B cell (primary cell): ENCODE results near the gene EPHA5. TPM values are rescaled to one million over a fixed set of nuclear protein-coding genes. Genes with fewer than 3 reads are reported as not detected.

Experiments used
- ATAC-seq: fragments of 200-7000 bp; cut with Tn5 transposase; one replicate; pipeline ENCODE4 v1.10.0; 2021; ENCODE audit warnings: low read depth, mild to moderate bottlenecking, moderate number of reproducible peaks, moderate library complexity
- CTCF ChIA-PET: fragments of 350-600 bp; sonication (Branson Sonifier 250); formaldehyde crosslinking; loops from one replicate; lab custom pipeline; 2021; ENCODE audit warnings: antibody characterized with exemption, inconsistent platforms; lab: Charles Lee
- POLR2A ChIA-PET: fragments of 350-600 bp; sonication (Branson Sonifier 250); formaldehyde crosslinking; loops from one replicate; lab custom pipeline; 2021; ENCODE audit warnings: antibody characterized with exemption; lab: Charles Lee
- DNase-seq: peaks from one replicate; pipeline ENCODE4 v3.0.0; 2013
- H2AFZ ChIP-seq: 2 replicates; pipeline ENCODE4 v1.6.1; 2012; ENCODE audit warnings: mild to moderate bottlenecking, low read depth, low read length; ENCODE audit not compliant: insufficient read depth, poor library complexity, severe bottlenecking
- H3K27ac ChIP-seq, 2 donors: 1 replicate in 1 of 2; 2 replicates in 1 of 2; pipeline ENCODE4 v1.5.1; 2012 to 2013; ENCODE audit warnings: low read length in 2 of 2, mild to moderate bottlenecking in 2 of 2, moderate library complexity in 1 of 2
- H3K27me3 ChIP-seq, 4 experiments: fragments of 200-600 bp in 1 of 4; sonication (generic) in 1 of 4; replicated peaks in 1 of 4; 1 replicate in 2 of 4; 2 replicates in 2 of 4; pipeline versions ENCODE4 v1.6.1 to v1.7.0; 2013 to 2016; ENCODE audit warnings: low read length in 3 of 4, mild to moderate bottlenecking in 2 of 4, mixed read lengths in 1 of 4, moderate library complexity in 1 of 4; ENCODE audit not compliant: insufficient read depth in 4 of 4, control insufficient read depth in 3 of 4; ENCODE audit errors: control extremely low read depth in 1 of 4
- H3K36me3 ChIP-seq, 2 experiments: replicated peaks in 1 of 2; 1 replicate in 1 of 2; 2 replicates in 1 of 2; pipeline versions ENCODE4 v1.6.1 to v1.7.1; 2013; ENCODE audit warnings: low read length in 1 of 2; ENCODE audit not compliant: insufficient read depth in 2 of 2, control insufficient read depth in 1 of 2; ENCODE audit errors: control extremely low read depth in 1 of 2, extremely low read depth in 1 of 2
- H3K4me1 ChIP-seq, 2 donors: fragments of 200-600 bp in 1 of 2; sonication (generic) in 1 of 2; 1 replicate in 1 of 2; 2 replicates in 1 of 2; pipeline versions ENCODE4 v1.5.1 to v1.6.1; 2013 to 2017; ENCODE audit warnings: low read length in 2 of 2; ENCODE audit not compliant: control insufficient read depth in 2 of 2, insufficient read depth in 2 of 2
- H3K4me2 ChIP-seq: replicated peaks from 2 replicates; pipeline ENCODE3; 2012; ENCODE audit warnings: mild to moderate bottlenecking, low read depth, low read length; ENCODE audit not compliant: poor library complexity, severe bottlenecking
- H3K4me3 ChIP-seq, 5 experiments: fragments of 200-600 bp in 1 of 5; sonication (generic) in 1 of 5; 1 replicate in 3 of 5; 2 replicates in 2 of 5; pipeline versions ENCODE4 v1.5.1 to v1.7.0; 2011 to 2016; ENCODE audit warnings: low read length in 4 of 5, mild to moderate bottlenecking in 4 of 5, low read depth in 2 of 5, control low read depth in 1 of 5, moderate library complexity in 1 of 5; ENCODE audit not compliant: insufficient read depth in 1 of 5; ENCODE audit errors: control extremely low read depth in 1 of 5, extremely low read depth in 1 of 5
- H3K79me2 ChIP-seq: fragments of 200-600 bp; sonication (generic); one replicate; pipeline ENCODE4 v1.6.0; 2016; ENCODE audit warnings: low read length; ENCODE audit not compliant: control insufficient read depth, insufficient read depth
- H3K9ac ChIP-seq: fragments of 200-600 bp; sonication (generic); 2 replicates; pipeline ENCODE4 v1.6.1; 2017; ENCODE audit warnings: mild to moderate bottlenecking, low read length, moderate library complexity
- H3K9me3 ChIP-seq, 3 donors: one replicate each; pipeline versions ENCODE4 v1.6.1 to v1.7.1; 2013; ENCODE audit warnings: low read length in 2 of 3; ENCODE audit not compliant: control insufficient read depth in 2 of 3, insufficient read depth in 1 of 3; ENCODE audit errors: control extremely low read depth in 1 of 3
- H4K20me1 ChIP-seq: 2 replicates; pipeline ENCODE4 v1.6.0; 2012; ENCODE audit warnings: mild to moderate bottlenecking, low read length; ENCODE audit not compliant: insufficient read depth, control insufficient read depth, poor library complexity, severe bottlenecking
- H3K27ac Mint-ChIP-seq: one replicate; pipeline ENCODE4 v1.8.0; 2021; ENCODE audit warnings: mixed read lengths
- H3K27me3 Mint-ChIP-seq: one replicate; pipeline ENCODE4 v1.8.0; 2021; ENCODE audit warnings: mixed read lengths
- H3K4me1 Mint-ChIP-seq: one replicate; pipeline ENCODE4 v1.8.0; 2021; ENCODE audit warnings: mixed read lengths
- H3K4me3 Mint-ChIP-seq: one replicate; pipeline ENCODE4 v1.8.0; 2021; ENCODE audit warnings: mixed read lengths
- H3K9me3 Mint-ChIP-seq: one replicate; pipeline ENCODE4 v1.8.0; 2022; ENCODE audit warnings: mixed read lengths; ENCODE audit not compliant: insufficient read depth
- CTCF ChIP-seq: fragments of 200-600 bp; IDR thresholded peaks from one replicate; pipeline ENCODE4 v1.8.0; 2022; ENCODE audit warnings: antibody characterized with exemption, mild to moderate bottlenecking
- EZH2 ChIP-seq: IDR thresholded peaks from 2 replicates; pipeline ENCODE4 v1.6.1; 2012; ENCODE audit warnings: borderline replicate concordance, low read depth, mild to moderate bottlenecking, moderate library complexity, low read length; ENCODE audit not compliant: insufficient read depth, poor library complexity, severe bottlenecking
- WGBS: methylation state at CpG from one replicate; pipeline ENCODE4 v1.1.5; 2013; ENCODE audit warnings: missing lambda C conversion rate; ENCODE audit not compliant: insufficient coverage; 5-methylcytosine and 5-hydroxymethylcytosine counted together
- intact Hi-C: fragments of 100-400 bp; cut with micrococcal nuclease; formaldehyde crosslinking; loops from one replicate; pipeline ENCODE4 v1.10.0; 2022
- polyA plus RNA-seq: library from polyadenylated mRNA; depleted of rRNA; stranded (reverse); fragments of >200 nt; gene quantifications from 2 replicates; pipeline ENCODE4 v1.2.3, GENCODE V29; 2012
- total RNA-seq, 2 donors: library from RNA; stranded (reverse); fragments of 120-200 nt in 1 of 2; gene quantifications; 1 replicate in 1 of 2; 2 replicates in 1 of 2; pipeline versions ENCODE4 v1.2.3 to v1.2.4, GENCODE V29; 2013 to 2022

Gene EPHA5
- total and polyA plus RNA-seq, 2 donors (not counting 1 experiment from before 2014, with no cell fraction given), result not detected

GRCh38 chr4:65407483-65407882, 262.8 kb downstream of the EPHA5 start:
- no peak for TF ChIP-seq EZH2
- TF ChIP-seq CTCF, result no peak

GRCh38 chr4:65401083-65401482, 269.2 kb downstream of the EPHA5 start:
- H3K27ac ChIP-seq, result no peak overlapping the region
- ATAC-seq (no peak), DNase-seq (no peak)
- no peak overlapping the region for H3K4me2 ChIP-seq
- TF ChIP-seq CTCF (no peak), EZH2 (no peak)
- intact Hi-C loops, result no loop called here
- H3K4me3 Mint-ChIP-seq, result no peak overlapping the region
- POLR2A ChIA-PET, result no interaction called here
- no peak overlapping the region for H2AFZ ChIP-seq
- no peaks in the 10 kb centered on the region for H3K9me3 Mint-ChIP-seq
- H3K36me3 ChIP-seq, result no peaks in the 10 kb centered on the region
- no peak overlapping the region for H3K4me3 ChIP-seq
- no peaks in the 10 kb centered on the region for H3K27me3 ChIP-seq
- H3K9ac ChIP-seq, result no peak overlapping the region
- H3K27me3 Mint-ChIP-seq, result no peaks in the 10 kb centered on the region
- no peaks in the 10 kb centered on the region for H3K79me2 ChIP-seq
- no peaks in the 10 kb centered on the region for H3K4me1 ChIP-seq
- CTCF ChIA-PET, result no interaction called here
- peaks cover 0 to 13% (median 1%) of the 10 kb centered on the region in 3 donors for H3K9me3 ChIP-seq
- no peaks in the 10 kb centered on the region for H4K20me1 ChIP-seq
- H3K4me1 Mint-ChIP-seq, result no peaks in the 10 kb centered on the region
- H3K27ac Mint-ChIP-seq, result no peak overlapping the region

More at GRCh38 chr4:65407483-65407882, 262.8 kb downstream of the EPHA5 start:
- intact Hi-C loops, result no loop called here
- no peak overlapping the region for H2AFZ ChIP-seq
- Mint-ChIP-seq H3K4me3 (no peak overlapping the region), H3K27ac (no peak overlapping the region), H3K27me3 (no peaks in the 10 kb centered on the region), H3K9me3 (peaks cover 3% of the 10 kb centered on the region), H3K4me1 (no peaks in the 10 kb centered on the region)
- no peaks in the 10 kb centered on the region for H3K9me3 ChIP-seq
- H3K27me3 ChIP-seq, result no peaks in the 10 kb centered on the region
- H4K20me1 ChIP-seq, result no peaks in the 10 kb centered on the region
- no peak overlapping the region for H3K4me3 ChIP-seq
- H3K36me3 ChIP-seq, result no peaks in the 10 kb centered on the region
- no peak overlapping the region for H3K27ac ChIP-seq
- no peak overlapping the region for H3K9ac ChIP-seq
- no peak overlapping the region for H3K4me2 ChIP-seq
- 89% methylated on average over 2 of the region's 4 CpGs for WGBS
- H3K4me1 ChIP-seq, result no peaks in the 10 kb centered on the region
- ChIA-PET POLR2A (no interaction called here), CTCF (no interaction called here)
- DNase-seq (no peak), ATAC-seq (no peak)
- H3K79me2 ChIP-seq, result no peaks in the 10 kb centered on the region
